ENCODE results near the gene BOLA1. TPM values are rescaled to one million over a fixed set of nuclear protein-coding genes. Genes with fewer than 3 reads are reported as not detected.
"Not testable (repeated sequence)": the region's sequence is repeated elsewhere in the genome, so short reads cannot be mapped to it uniquely, and the experiment has no call there.

Gene BOLA1
- total RNA-seq, 1 donor from 2014 or later = 22.8 TPM

- not testable (repeated sequence) for DNase-seq (ENCODE audit: low spot score)
Observed at GRCh38 chr1:149887196-149887455, 12.2 kb upstream of the BOLA1 start.

- DNase-seq (ENCODE audit: low spot score) = peak; percentile 95
Observed at GRCh38 chr1:149887456-149888246, 11.7 kb upstream of the BOLA1 start.

GRCh38 chr1:149888247-149888998, 10.9 kb upstream of the BOLA1 start:
- peak; percentile 85 for DNase-seq (ENCODE audit: low spot score)

GRCh38 chr1:149888999-149889289, 10.4 kb upstream of the BOLA1 start:
- no peak for DNase-seq (ENCODE audit: low spot score)

GRCh38 chr1:149896575-149896974, 2.8 kb upstream of the BOLA1 start:
- DNase-seq (ENCODE audit: low spot score) = no peak

GRCh38 chr1:149903836-149904491, 4.6 kb downstream of the BOLA1 start:
- DNase-seq (ENCODE audit: low spot score) = no peak

- DNase-seq (ENCODE audit: low spot score) = no peak
Observed at GRCh38 chr1:149906570-149907075, 7.3 kb downstream of the BOLA1 start.

- no peak for DNase-seq (ENCODE audit: low spot score)
Observed at GRCh38 chr1:149914545-149914944, 15.2 kb downstream of the BOLA1 start.

- no peak for DNase-seq (ENCODE audit: low spot score)
Observed at GRCh38 chr1:149915429-149916192, 16.2 kb downstream of the BOLA1 start.

GRCh38 chr1:149916193-149916897, 17.0 kb downstream of the BOLA1 start:
- no peak for DNase-seq (ENCODE audit: low spot score)

GRCh38 chr1:149916898-149917252, 17.5 kb downstream of the BOLA1 start:
- DNase-seq (ENCODE audit: low spot score) = no peak

GRCh38 chr1:149917571-149918144, 18.3 kb downstream of the BOLA1 start, which contains the start of gene SV2A:
TSS of gene SV2A (minus strand) at chr1:149917844. CDS start at chr1:149913840, 4,004 bp downstream.
- DNase-seq (ENCODE audit: low spot score) = no peak

- no peak for DNase-seq (ENCODE audit: low spot score)
Observed at GRCh38 chr1:149923626-149924025, 24.3 kb downstream of the BOLA1 start.

- no peak for DNase-seq (ENCODE audit: low spot score)
Observed at GRCh38 chr1:149925345-149925744, 26.0 kb downstream of the BOLA1 start.

GRCh38 chr1:149925751-149926150, 26.4 kb downstream of the BOLA1 start:
- no peak for DNase-seq (ENCODE audit: low spot score)

- no peak for DNase-seq (ENCODE audit: low spot score)
Observed at GRCh38 chr1:149926296-149926695, 26.9 kb downstream of the BOLA1 start.

GRCh38 chr1:149927056-149927562, 27.7 kb downstream of the BOLA1 start:
- no peak for DNase-seq (ENCODE audit: low spot score)

GRCh38 chr1:149927563-149928400, 28.4 kb downstream of the BOLA1 start, which contains the start of gene SF3B4:
TSS of gene SF3B4 (minus strand) at chr1:149927803. CDS start at chr1:149927759, 44 bp downstream.
- DNase-seq (ENCODE audit: low spot score) = peak; percentile 96

GRCh38 chr1:149928401-149928724, 29.0 kb downstream of the BOLA1 start:
- no peak for DNase-seq (ENCODE audit: low spot score)

GRCh38 chr1:149929856-149930255, 30.5 kb downstream of the BOLA1 start:
- DNase-seq (ENCODE audit: low spot score) = no peak
